Urinary bladder (tissue), 4 donors: Measurements from ENCODE around the gene CHST2. TPM values are rescaled to one million over a fixed set of nuclear protein-coding genes. Genes with fewer than 3 reads are reported as not detected.
"Not testable (repeated sequence)": the region's sequence is repeated elsewhere in the genome, so short reads cannot be mapped to it uniquely, and the experiment has no call there.

ENCODE experiments used
- DNase-seq: peaks from one replicate; pipeline ENCODE4 v3.0.0-alpha.2; 2015; ENCODE audit errors: extremely low spot score
- H3K27ac ChIP-seq: one replicate; pipeline ENCODE4 v1.5.1; 2013; ENCODE audit warnings: low read depth, mild to moderate bottlenecking, moderate library complexity
- H3K36me3 ChIP-seq: one replicate; pipeline ENCODE4 v1.6.1; 2013; ENCODE audit warnings: mild to moderate bottlenecking, moderate library complexity; ENCODE audit not compliant: insufficient read depth
- H3K4me1 ChIP-seq: one replicate; pipeline ENCODE4 v1.6.1; 2013; ENCODE audit warnings: mild to moderate bottlenecking, moderate library complexity; ENCODE audit not compliant: insufficient read depth
- H3K4me3 ChIP-seq: one replicate; pipeline ENCODE4 v1.5.1; 2013; ENCODE audit warnings: low read depth, low read length
- WGBS: extraction: QIAGEN DNeasy Blood & Tissue Kit; methylation state at CpG from one replicate; pipeline ENCODE4 v1.1.7; 2013; 5-methylcytosine and 5-hydroxymethylcytosine counted together
- polyA plus RNA-seq: library from polyadenylated mRNA; stranded (reverse); fragments of 200-250 nt; gene quantifications from one replicate; pipeline ENCODE4 v1.2.3, GENCODE V29; 2013
- total RNA-seq: library from RNA; depleted of rRNA; stranded (reverse); fragments of >200 nt; gene quantifications from one replicate; pipeline ENCODE4 v1.2.3, GENCODE V29; 2014
- donor health status: healthy with polysubstance abuse.
- donor health status: healthy.

Gene CHST2
- total and polyA plus RNA-seq, 2 donors = 6.4 to 18.5 TPM

DNA sequence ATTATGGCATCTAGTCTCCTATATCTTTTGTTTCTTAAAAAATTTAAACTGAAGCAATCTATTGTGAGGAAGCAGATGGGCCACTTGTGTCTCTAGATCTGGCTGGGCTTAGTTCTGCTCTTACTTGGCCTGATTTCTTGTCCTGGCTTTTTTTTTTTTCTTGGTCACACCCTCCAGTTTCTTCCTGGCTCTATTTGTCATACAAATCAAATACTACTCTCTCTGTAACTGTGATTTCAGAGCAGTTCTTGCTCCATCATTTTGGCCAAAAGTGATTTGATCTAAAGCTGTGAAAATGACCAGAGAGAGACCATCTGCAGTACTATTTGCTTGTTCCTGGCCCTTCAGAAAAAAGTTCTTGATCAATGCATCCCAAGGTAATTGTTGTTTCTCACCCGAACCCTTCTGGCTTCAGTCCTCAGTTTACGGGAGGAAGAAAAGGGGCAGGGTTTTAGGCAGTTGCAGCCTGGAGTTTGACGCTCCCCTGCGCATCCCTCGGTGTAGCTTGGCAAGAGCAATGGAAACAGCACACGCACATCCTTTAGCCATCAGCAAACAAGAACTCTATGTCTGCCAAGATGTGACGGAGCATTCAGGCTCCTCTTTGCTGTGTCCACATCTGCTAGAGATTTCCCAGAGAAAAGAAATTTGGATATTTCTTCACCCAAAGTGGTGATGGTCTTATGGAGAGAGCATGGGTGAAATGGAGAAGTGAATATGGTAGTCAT is 31.6 kb downstream of the CHST2 start:
- Histone ChIP-seq H3K36me3 (no peaks in the 10 kb centered on the region), H3K27ac (no peak overlapping the region), H3K4me1 (peaks cover 2% of the 10 kb centered on the region), H3K4me3 (no peak overlapping the region)
- 54% methylated on average over 7 of the region's 7 CpGs for WGBS
- DNase-seq = no peak

DNA sequence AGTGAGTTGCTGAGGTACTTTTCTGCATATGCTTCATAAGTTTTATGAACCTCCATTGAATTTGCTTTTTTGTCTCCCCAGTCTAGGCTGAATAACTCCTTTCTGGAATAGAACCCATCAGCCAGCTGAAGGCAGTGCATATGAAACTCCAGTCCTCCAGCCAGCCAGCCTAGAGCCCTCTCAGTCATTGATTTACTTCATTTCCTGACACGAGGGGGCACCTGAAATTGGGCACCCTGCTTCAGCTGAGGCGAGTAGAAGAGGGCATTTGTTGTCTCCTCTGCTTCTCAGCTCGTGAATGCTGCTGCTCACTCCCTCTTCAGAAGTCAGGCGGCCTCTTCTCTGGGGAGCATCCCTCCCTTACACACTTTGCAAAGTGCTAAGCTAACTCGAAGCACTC is 32.5 kb downstream of the CHST2 start:
- Histone ChIP-seq H3K4me1 (peaks cover 2% of the 10 kb centered on the region), H3K4me3 (no peak overlapping the region), H3K27ac (no peak overlapping the region), H3K36me3 (no peaks in the 10 kb centered on the region)
- 89% methylated on average over 5 of the region's 5 CpGs for WGBS
- DNase-seq = no peak

DNA sequence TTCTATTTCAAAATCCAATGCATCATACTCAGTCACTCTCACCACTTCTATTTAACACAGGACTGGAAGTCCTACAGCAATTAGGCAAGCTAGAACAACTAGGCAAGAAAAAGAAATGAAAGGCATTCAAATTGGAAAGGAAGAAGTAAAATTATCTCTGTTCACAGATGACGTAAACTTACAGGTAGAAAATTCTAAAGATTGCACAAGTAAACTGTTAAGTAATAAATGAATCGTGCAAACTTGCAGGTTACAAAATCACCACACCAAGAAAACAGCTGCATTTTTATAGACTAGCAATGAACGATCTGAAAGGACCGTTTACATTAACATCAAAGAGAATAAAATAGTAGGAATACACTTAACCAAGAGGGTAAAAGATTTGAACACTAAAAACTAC is 36.2 kb downstream of the CHST2 start:
- H3K36me3 ChIP-seq = no peaks in the 10 kb centered on the region
- 48% methylated on average over 4 of the region's 4 CpGs for WGBS
- H3K27ac ChIP-seq = no peak overlapping the region
- peaks cover 2% of the 10 kb centered on the region for H3K4me1 ChIP-seq
- DNase-seq = no peak
- no peak overlapping the region for H3K4me3 ChIP-seq

DNA sequence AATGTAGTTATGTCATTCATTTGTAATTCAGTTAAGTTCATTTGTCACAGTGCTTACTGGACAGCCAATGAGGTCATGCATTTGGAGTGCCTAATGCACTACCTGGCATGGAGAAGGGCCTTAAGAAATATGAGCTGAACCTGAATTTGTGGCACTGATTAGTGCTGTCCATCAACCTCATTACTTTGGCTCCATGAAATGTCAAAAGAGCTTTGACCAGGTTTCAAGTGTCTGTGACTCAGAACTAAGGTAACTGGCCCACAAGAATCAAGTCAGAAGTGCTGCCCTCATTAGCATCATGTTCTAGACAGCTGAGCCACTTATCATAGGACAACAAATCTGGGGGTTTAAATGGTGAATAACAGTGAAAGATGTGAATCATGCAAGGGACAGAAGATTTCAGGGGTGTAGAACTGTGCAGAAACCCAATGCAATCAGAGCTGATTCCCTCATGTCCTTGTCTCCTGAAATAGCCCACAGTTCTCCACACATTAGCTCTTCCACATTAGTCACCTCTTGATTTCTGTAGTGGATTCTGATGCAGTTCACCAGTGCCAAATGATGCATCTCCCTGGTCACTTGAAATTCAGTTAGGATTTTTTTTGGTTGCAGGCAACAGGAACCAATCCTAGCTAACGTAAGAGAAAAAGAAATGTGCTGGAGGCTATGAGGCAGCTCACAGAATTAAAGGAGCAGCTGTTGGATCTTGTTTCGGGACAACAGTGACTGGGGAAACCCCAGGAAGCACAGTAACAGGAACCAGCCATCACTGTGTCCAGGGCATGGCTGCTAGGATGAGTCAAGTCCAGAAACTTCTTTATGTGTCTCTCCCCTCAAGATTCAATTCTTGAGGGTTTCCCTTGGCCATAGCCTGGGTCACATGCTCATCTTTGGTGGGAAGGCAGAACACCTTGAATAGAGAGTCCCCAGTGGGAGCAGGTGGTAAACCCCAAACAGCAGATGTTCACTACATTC is 38.7 kb downstream of the CHST2 start:
- H3K4me1 ChIP-seq = peaks cover 2% of the 10 kb centered on the region
- H3K4me3 ChIP-seq = no peak overlapping the region
- DNase-seq = no peak
- WGBS = 47% methylated on average over 2 of the region's 2 CpGs
- H3K36me3 ChIP-seq = no peaks in the 10 kb centered on the region
- no peak overlapping the region for H3K27ac ChIP-seq

DNA sequence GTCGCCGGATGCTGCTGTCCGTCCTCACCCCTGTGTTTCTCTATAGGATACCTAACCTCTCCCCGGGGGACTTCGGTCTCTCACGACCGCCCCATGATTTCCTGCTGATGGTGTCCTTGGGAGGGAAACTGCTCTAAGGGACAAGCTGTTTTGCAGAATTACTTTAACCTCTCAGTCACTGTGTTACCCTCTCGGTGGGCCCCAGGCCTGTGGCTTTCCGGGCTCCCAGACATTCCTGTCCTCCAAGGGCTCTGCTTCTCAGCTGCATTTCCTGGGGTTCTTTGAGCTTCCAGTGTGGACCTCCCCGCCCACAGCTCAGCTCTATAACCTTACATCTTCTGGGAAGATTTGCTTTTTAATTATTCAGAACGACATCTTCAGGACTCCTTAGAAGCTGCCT is 40.9 kb downstream of the CHST2 start:
- H3K36me3 ChIP-seq = no peaks in the 10 kb centered on the region
- no peak overlapping the region for H3K27ac ChIP-seq
- no peak overlapping the region for H3K4me3 ChIP-seq
- no peak for DNase-seq
- H3K4me1 ChIP-seq = no peaks in the 10 kb centered on the region
- 86% methylated on average over 11 of the region's 11 CpGs for WGBS

DNA sequence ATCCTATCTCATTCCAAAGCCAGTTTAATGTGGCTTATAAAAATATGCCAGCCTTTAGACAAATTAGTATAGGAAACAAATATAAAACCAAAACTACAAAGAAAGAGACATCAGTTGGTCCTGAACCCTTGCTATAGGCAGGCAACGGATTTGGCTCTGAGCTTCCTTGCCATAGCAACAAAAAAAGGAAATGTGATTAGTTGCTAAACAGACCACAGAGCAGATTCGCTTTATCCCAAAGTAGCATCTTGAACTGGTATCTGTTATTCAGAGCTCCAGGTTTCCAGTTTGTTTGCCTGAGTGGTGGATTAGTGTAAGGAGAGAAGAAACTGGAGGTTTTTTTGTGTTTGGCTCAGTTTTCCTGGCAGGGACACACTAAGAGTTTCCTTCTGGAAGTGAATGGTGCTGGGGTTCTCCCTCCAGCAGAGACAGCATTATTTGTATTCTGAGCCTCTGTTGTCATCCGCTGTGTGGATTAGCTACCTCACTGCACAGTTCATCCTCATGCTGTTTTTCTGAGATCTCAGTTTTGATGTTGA is 44.1 kb downstream of the CHST2 start:
- no peak for DNase-seq
- H3K27ac ChIP-seq = no peak overlapping the region
- H3K4me3 ChIP-seq = no peak overlapping the region
- no peaks in the 10 kb centered on the region for H3K36me3 ChIP-seq
- 69% methylated on average over 3 of the region's 3 CpGs for WGBS
- no peaks in the 10 kb centered on the region for H3K4me1 ChIP-seq

DNA sequence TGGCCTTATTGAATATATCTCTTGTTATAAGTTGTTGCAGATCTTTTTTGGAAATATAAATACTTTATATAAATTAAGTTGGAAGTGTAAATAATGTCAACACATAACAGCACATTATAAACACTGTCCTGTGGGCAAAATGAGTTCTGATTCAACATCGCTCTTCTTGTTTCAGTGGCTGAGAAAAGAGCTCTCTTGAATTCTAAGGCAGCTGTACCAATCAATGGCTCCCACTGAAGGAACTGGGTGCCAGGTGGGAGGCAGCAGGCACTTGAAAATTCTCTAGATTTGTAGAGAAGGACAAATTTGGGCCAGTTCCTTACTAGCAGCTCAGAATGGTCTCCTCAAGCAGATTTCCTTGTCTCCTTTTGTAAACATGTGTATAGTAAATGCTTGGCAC is 45.6 kb downstream of the CHST2 start:
- H3K4me1 ChIP-seq = no peaks in the 10 kb centered on the region
- DNase-seq = no peak
- H3K27ac ChIP-seq = no peak overlapping the region
- 96% methylated on average over 1 of the region's 1 CpG for WGBS
- no peak overlapping the region for H3K4me3 ChIP-seq
- no peaks in the 10 kb centered on the region for H3K36me3 ChIP-seq

DNA sequence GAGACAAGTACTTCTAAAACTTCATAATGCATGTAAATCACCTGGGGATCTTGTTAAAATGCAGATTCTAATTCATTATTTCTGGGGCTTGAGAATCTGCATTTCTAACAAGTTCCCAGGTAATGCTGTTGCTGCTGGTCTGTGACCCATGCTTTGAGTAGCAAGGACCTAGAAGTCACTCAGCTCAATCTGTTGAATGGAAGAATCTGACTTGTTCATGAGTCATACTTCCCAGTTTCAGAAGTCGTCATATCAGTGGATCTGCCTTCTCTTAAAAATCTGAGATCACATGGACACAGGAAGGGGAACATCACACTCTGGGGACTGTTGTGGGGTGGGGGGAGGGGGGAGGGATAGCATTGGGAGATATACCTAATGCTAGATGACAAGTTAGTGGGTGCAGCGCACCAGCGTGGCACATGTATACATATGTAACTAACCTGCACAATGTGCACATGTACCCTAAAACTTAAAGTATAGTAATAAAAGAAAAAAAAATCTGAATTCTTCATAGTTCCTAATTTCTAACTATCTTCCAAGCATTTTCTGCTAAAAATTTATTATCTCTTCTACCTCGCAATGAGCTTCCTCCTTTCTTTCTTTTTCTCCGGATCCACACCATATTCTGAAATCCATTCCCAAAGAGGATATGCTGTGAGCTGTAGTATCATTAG is 46.2 kb downstream of the CHST2 start:
- 83% methylated on average over 4 of the region's 5 CpGs for WGBS
- H3K4me3 ChIP-seq, DNase-seq, H3K27ac ChIP-seq, H3K4me1 ChIP-seq, H3K36me3 ChIP-seq: not testable (repeated sequence)

DNA sequence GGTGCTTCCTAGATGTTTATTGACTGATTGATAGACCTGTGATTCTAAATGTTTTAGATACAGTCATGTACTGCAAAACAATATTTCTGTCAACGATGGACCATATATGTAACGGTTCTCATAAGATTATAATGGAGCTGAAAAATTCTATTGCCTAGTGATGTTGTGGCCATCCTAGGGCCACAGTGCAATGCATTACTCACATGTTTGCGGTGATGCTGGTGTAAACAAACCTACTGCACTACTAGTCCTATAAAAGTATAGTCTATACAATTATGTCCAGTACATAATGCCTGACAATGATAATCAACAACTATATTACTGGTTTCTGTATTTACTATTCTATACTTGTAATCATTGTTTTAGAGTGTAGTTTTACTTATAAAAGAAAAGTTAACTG is 46.8 kb downstream of the CHST2 start:
- no peak for DNase-seq
- no peaks in the 10 kb centered on the region for H3K4me1 ChIP-seq
- 92% methylated on average over 3 of the region's 3 CpGs for WGBS
- no peak overlapping the region for H3K27ac ChIP-seq
- H3K4me3 ChIP-seq = no peak overlapping the region
- no peaks in the 10 kb centered on the region for H3K36me3 ChIP-seq

DNA sequence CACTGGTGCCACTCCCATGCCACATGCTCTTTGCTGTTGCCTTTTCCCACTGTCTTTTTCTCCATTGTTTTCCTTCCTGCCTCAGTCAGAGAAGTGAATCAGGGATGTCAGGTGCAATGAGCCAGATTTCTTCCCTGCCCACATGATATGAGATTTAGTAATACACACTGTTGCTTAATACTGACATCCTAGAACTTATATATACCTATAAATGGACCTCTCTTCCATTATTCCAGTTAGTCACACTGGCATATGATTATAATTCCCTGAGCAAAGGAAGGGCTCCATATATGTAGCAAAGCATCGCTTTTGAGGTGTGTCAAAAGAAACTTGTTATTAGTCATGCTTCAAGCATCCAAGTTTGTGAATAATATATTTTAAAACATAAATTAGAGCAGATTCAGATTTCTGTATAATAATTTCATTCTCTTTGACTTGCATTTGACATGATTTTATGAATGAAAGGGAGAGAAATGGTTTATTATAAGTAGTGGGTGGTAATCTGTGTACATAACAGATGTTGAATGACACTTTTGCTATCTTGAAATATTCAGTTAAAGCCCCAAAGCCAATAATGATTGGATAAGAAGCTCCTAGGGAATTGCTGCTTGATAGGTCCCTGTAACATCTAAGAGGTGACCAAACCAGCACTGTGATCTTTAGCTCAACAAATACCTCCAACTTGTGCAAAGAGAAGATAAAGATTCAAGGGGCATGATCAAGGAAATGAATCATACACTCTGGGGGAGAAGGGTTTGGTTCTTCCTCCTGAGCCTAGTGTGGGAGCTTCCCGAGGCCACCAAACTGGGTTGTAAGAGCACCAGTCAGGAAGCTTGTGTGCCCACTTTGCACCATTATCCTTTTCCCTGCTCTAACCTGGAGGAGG is 48.6 kb downstream of the CHST2 start:
- no peak for DNase-seq
- Histone ChIP-seq H3K4me3 (no peak overlapping the region), H3K36me3 (no peaks in the 10 kb centered on the region), H3K27ac (no peak overlapping the region), H3K4me1 (no peaks in the 10 kb centered on the region)
- WGBS = 87% methylated on average over 2 of the region's 2 CpGs

DNA sequence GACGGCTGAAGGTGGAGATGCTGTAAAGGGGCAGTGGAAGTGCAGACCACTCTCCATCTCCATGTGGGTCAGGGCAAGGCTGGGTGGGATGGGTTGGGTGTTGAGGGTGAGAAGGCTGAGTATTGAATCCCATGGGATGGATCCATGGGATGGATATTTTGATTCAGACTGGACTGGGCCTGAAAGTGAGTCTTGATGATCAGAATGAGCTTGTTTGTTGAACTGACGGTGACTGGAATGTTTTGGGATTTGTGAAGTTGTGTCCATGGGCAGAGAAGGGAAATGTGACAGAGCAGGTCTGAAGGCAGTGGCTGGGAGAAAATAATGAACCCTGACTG is 49.3 kb downstream of the CHST2 start:
- Histone ChIP-seq H3K4me3 (no peak overlapping the region), H3K36me3 (no peaks in the 10 kb centered on the region), H3K4me1 (no peaks in the 10 kb centered on the region), H3K27ac (no peak overlapping the region)
- over 99% methylated on average over 2 of the region's 2 CpGs for WGBS
- no peak for DNase-seq

DNA sequence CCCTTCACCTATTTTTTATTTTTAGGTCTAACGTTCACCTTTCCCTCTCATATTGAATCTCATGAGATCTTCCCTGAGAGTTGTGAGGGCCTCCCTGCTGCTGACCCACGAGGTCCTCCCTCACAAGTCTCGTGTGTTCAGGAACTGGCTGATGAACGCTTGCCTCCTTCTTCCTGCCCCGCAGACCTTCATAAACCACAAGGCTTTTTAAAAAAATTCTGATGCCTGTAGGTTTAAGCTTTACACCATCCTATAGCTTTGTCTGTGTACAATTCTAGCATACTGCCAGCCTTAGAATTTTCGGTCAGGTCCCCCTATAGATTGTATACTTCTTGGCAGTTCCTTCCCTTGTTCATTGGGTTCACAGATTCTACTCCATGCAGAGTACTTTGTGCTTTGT is 50.5 kb downstream of the CHST2 start:
- Histone ChIP-seq H3K27ac (no peak overlapping the region), H3K36me3 (no peaks in the 10 kb centered on the region), H3K4me3 (no peak overlapping the region), H3K4me1 (no peaks in the 10 kb centered on the region)
- no peak for DNase-seq
- 80% methylated on average over 6 of the region's 6 CpGs for WGBS

DNA sequence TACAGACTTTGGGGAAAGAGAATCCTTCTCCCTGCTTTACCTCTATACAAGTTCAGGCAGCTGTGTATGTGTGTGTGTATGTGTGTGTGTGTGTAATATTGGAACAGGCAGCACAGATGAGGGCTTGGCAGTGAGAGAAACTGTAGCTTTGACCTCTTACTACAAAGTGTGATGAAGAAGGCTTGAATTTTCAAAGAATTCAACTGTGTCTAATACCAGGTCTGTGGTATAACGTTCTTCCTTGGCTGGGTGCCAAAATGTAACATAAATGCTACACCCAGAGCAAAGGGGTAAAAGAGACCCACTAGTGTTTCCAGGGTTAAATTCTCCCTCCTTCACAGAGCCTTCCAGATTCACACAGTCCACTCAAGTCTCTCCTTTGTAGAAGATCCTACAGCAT is 51.1 kb downstream of the CHST2 start:
- Histone ChIP-seq H3K4me1 (no peaks in the 10 kb centered on the region), H3K36me3 (no peaks in the 10 kb centered on the region), H3K4me3 (no peak overlapping the region), H3K27ac (no peak overlapping the region)
- WGBS = 0% methylated on average over 1 of the region's 1 CpG
- DNase-seq = no peak
